Epithelial cell of proximal tubule (primary cell): ENCODE results near the gene ETS1. TPM values are rescaled to one million over a fixed set of nuclear protein-coding genes. Genes with fewer than 3 reads are reported as not detected.

Experiments
- DNase-seq: peaks from one replicate; pipeline ENCODE4 v3.0.0-alpha.2; 2011; ENCODE audit warnings: low read depth
- H3K4me3 ChIP-seq: 2 replicates; pipeline ENCODE4 v1.5.1; 2011; ENCODE audit warnings: low read depth, mild to moderate bottlenecking, low read length
- total RNA-seq: library from RNA; depleted of rRNA; stranded (reverse); fragments of >200 nt; gene quantifications from 2 replicates; pipeline ENCODE4 v1.2.3, GENCODE V29; 2015
- TF ChIP-seq, protein P1 (sequence below): conservative IDR thresholded peaks from 2 replicates; pipeline ENCODE4 v1.5.1; 2012; ENCODE audit warnings: low read depth, mild to moderate bottlenecking, low read length

Gene ETS1
- total RNA-seq, 1 donor from 2014 or later, result 76.5 TPM

DNA sequence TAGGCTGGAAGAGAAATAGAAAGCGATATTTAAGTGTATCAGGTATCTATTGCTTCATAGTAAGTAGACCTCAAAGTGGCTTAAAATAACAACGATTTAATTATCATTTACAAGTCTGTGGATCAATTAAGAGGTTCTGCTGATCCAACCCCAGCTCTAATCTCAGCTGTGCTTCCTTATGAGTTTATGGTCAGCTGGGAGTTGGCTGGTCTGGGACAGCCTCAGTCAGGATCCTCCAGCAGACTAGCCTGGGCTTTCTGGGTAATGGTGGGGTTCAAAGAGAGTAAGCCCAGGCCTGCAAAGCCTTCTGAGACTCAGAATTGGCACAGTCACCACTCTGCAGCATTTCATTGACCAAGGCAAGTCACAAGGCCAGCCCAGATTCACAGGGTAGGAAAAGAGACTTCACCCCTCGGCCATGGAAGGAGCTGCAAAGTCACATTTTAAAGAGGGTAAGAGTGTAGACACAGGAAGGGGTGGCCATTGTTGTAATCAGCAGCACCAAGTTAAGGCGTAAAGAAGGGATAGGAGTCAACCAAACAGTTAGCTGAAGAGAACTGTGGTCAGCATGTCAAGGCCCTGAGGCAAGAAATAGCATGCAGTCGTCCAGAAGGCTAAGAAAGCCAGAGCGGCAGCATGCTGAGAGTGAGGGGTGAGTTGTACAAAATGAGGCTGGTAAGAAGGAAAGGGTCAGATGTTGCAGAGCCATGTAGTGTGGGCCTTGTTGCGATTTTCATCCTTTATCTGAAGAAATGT, 168.2 kb downstream of the ETS1 start:
- no peak for DNase-seq
- TF ChIP-seq, protein P1, sequence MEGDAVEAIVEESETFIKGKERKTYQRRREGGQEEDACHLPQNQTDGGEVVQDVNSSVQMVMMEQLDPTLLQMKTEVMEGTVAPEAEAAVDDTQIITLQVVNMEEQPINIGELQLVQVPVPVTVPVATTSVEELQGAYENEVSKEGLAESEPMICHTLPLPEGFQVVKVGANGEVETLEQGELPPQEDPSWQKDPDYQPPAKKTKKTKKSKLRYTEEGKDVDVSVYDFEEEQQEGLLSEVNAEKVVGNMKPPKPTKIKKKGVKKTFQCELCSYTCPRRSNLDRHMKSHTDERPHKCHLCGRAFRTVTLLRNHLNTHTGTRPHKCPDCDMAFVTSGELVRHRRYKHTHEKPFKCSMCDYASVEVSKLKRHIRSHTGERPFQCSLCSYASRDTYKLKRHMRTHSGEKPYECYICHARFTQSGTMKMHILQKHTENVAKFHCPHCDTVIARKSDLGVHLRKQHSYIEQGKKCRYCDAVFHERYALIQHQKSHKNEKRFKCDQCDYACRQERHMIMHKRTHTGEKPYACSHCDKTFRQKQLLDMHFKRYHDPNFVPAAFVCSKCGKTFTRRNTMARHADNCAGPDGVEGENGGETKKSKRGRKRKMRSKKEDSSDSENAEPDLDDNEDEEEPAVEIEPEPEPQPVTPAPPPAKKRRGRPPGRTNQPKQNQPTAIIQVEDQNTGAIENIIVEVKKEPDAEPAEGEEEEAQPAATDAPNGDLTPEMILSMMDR, result no peak
- no peak overlapping the region for H3K4me3 ChIP-seq

DNA sequence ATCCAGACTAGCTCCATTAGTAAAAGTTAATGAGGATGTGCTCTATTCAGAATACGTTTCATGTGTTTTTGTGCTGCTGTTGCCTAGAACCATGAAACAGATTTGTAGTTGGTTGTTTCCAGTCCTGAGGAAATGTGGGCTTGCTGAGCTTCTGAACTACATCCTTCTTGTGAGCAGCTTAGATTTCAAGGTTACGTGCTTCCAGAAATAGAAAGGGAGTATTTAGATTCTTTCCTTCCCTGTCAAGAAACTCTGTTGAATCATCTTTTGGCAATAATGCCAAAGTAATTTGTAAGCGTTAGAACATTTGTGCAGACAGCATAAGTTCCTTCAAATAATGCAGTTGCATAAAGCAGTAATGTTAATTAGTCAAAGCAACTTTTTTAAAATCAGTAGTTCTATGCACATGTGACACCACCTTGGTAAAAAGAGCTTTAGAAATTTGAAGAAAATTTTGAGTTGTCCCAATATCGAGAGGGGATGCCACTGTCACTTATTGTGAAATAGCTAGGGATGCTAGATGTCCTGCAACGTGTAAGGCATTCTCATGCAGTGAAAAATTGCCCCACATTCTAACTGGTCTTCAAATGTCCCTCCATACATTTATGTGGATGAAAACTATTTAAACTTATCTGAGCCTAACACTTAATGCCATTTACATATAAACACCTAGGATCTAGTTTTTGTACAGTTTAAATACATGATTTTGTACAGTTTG, 169.6 kb downstream of the ETS1 start:
- DNase-seq, result no peak

DNA sequence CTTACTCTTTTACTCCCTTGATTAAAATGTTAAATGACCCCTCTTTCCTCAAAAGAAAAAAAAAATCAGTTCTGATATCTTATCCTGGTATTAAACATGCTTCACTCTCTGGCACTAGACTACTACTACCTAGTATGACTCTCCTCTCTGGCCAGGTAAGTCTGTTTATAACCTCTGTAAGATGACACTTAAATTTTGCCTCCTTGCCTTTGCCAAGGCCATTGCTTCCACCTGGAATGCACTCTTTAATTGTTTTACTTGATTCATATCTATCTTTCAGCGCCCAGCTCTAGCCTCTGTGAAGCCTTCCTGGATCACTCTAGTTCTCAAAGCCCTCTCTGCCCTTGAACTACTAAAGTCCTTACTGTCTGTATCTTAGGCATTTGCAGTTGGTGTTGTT, 170.4 kb downstream of the ETS1 start:
- DNase-seq, result no peak
- TF ChIP-seq, protein P1, result no peak

More for the DNA sequence above, 169.6 kb downstream of the ETS1 start:
- H3K4me3 ChIP-seq, result no peak overlapping the region
- TF ChIP-seq, protein P1, result no peak

DNA sequence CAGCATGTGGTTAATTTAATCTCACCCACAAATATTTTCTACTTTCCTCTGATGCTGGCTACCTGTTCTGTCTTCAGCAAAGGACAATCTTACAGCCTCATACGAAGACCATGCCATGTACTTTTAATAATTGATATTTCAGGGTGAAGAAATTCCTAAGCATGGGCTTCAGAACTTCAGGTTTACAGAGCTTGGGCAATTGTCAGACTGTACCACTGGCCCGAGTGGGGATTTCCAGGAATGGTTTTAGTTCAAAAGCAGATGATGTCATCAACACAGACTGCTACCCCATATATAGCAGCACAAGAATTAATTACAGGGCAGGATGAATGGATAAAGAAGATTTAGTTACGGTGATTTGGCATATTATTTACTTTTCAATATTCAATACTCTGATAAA, 171.8 kb downstream of the ETS1 start:
- H3K4me3 ChIP-seq, result no peak overlapping the region
- no peak for DNase-seq
- TF ChIP-seq, protein P1, result no peak

More for the DNA sequence above, 170.4 kb downstream of the ETS1 start:
- no peak overlapping the region for H3K4me3 ChIP-seq

DNA sequence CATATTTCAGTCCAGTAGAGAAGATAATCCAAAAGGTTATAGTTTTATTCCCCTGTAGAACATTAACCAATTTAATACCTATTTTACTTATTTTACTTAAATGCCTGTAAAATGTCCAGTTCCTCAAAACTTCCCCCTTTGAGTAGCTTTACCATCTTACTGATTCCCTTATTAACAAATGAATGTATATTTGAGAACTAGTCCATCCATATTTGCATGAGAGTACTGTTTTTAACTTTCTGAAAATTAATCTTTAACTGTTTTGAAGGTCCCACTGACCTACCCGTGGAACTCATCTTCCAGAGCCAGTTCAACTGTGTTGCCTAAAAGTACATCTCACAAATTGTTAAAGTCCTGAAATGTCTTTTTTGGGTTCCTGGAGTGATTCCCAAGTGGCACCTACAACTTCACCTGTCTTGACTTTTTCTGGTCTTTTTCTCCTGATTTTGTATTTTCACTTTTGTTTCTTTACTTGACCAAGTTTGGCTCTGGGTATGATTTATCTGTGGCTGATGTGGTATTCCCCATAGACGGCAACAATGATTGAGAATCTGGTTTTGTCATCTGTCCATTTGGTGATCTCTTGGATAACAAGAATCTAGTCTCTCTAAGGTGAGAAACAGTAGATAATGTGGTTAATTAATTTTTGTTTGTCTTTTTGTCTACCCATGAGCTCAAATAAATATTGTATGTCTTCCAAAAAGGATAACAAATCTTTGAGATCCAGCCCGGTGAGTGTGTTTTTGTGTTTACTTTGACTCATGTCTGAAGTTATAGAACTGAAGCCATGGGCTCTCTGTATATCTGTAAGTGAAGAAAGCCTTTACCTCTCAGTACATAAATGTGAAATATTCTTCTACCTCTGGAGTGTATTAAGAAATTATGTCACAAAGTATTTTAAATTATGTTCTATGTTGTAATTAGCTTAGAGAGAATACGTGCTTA, 174.2 kb downstream of the ETS1 start:
- no peak for DNase-seq

DNA sequence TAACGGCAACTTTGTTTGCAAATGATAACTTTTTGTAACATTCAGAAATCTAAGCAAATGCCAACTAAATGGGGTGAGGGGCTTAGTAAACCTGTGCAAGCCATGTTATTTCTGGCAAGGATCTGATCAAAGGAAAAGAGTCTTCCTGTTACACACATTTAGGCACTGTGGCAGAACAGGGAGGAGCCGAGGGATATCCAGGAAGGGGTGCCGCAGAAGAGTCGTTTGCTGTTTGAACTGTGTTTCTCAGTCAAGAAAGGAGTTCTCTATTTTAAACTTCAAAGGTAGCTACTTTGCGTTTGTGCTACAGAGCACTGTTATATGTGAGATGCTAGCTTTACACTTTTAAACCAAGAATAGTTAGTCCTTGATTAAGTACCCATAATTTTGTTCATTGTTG, 175.5 kb downstream of the ETS1 start:
- DNase-seq, result no peak
- no peak overlapping the region for H3K4me3 ChIP-seq
- TF ChIP-seq, protein P1, result no peak

More for the DNA sequence above, 174.2 kb downstream of the ETS1 start:
- TF ChIP-seq, protein P1, result no peak
- no peak overlapping the region for H3K4me3 ChIP-seq
